GM08714 (cell line): ENCODE measurements around the gene SND1.

Experiments used
- H3K4me3 ChIP-seq: fragments of 200-500 bp; sonication (Bioruptor generic); 2 replicates; pipeline ENCODE4 v1.5.1; 2014; ENCODE audit warnings: mild to moderate bottlenecking, low read length, inconsistent platforms
- ZNF274 ChIP-seq: IDR thresholded peaks from 2 replicates; pipeline ENCODE4 v1.6.1; 2012; ENCODE audit warnings: mild to moderate bottlenecking, low read depth, low read length

SND1 gene

DNA sequence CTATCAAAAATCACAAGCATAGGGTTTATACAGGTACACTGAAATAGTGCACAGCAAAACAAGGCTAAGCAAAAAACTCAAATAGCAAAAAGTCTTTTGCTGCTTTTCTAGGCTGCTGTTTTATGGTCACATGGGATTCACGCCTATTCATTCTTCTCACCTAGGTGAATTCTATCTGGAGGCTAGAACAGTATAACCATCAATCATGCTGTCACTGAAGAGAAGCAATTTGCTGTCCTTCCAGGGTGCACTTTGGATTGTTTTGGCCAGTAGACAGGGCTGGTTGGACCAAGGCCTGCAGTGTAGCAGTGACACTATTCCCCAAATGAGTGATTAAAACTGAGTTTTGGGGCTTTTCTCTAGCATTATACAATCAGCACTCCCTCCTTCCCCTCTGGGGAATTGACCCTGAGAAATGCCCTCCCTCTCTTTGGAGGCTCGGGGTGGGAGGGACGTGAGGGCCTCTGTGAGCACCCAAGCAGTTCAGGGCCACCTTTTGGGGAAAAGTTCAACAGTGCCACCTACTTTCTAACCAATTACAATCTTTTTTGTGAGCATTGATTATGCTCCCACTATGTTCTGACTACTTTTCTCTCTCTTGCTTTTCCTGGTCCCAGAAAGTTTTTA is 16.2 kb upstream of the SND1 start:
- TF ChIP-seq ZNF274, result no peak
- no peak overlapping the region for H3K4me3 ChIP-seq

GRCh38 chr7:127638197-127638596 is 13.8 kb upstream of the SND1 start:
- no peak for TF ChIP-seq ZNF274
- H3K4me3 ChIP-seq, result no peak overlapping the region

DNA sequence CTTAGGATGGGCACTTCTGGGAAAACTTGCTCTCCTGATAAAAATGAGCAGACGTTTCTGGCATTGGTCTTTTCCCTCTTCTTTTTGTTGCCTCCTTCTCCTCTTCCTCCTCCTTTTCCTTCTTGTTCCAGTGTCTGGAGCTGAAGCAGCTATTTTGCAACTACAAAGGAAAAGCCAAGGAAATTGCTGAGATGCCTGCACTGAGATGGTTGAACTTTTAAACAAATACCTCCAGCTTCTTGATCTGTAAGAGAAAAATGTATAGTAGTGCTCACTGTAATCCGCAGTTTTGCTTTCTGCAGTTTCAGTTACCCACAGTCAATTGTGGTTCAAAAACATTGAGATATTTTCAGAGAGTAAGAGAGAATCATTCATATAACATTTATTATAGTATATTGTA is 7.5 kb upstream of the SND1 start:
- no peak for TF ChIP-seq ZNF274
- H3K4me3 ChIP-seq, result no peak overlapping the region

DNA sequence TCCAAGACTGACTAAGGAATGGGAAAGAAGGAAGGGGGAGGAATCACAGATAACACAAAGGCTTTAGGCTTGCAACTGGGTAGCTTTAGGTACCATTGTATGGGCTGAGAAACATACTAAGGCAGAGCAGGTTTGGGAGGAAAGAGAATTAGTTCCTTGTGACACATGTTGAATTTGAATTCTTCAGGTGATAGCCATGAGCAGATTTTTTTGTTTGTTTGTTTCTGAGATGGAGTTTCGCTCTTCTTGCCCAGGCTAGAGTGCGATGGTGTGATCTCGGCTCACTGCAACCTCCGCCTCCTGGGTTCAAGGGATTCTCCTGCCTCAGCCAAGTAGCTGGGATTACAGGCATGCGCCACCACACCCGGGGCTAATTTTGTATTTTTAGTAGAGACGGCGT is 4.4 kb upstream of the SND1 start:
- TF ChIP-seq ZNF274, result no peak
- no peak overlapping the region for H3K4me3 ChIP-seq

GRCh38 chr7:127648986-127649385 is 3.0 kb upstream of the SND1 start:
- no peak for TF ChIP-seq ZNF274
- H3K4me3 ChIP-seq, result no peak overlapping the region

GRCh38 chr7:127650847-127651555 is 993 bp upstream of the SND1 start:
- peak overlapping the region; percentile 74 for H3K4me3 ChIP-seq
- TF ChIP-seq ZNF274, result no peak

GRCh38 chr7:127652333-127653248 is 597 bp downstream of the SND1 start:
- TF ChIP-seq ZNF274, result no peak
- peak overlapping the region; percentile 90 for H3K4me3 ChIP-seq

GRCh38 chr7:127653396-127653795 is 1.4 kb downstream of the SND1 start:
- peak overlapping the region; percentile 90 for H3K4me3 ChIP-seq
- no peak for TF ChIP-seq ZNF274

- TF ChIP-seq ZNF274, result no peak
- peak overlapping the region; percentile 40 for H3K4me3 ChIP-seq
Observed at GRCh38 chr7:127654404-127655394, 2.7 kb downstream of the SND1 start.

GRCh38 chr7:127655720-127656119 is 3.7 kb downstream of the SND1 start:
- H3K4me3 ChIP-seq, result no peak overlapping the region
- TF ChIP-seq ZNF274, result no peak

DNA sequence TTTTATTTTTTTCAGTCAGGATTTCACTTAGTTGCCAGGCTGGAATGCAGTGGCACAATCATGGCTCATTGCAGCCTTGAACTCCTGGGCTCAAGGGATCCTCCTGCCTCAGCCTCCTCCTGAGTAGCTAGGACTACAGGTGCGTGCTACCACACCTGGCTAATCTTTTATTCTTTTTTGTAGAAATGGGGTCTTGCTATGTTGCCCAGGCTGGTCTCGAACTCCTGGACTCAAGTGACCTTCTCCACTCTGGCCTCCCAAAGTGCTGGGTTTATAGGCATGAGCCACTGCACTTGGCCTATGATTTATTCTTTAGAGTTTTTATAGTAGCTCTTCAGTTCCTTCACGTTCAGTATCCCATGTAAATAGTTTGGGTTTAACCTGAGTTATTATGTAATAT is 5.5 kb downstream of the SND1 start:
- no peak overlapping the region for H3K4me3 ChIP-seq
- no peak for TF ChIP-seq ZNF274

- TF ChIP-seq ZNF274, result no peak
- H3K4me3 ChIP-seq, result no peak overlapping the region
Observed at GRCh38 chr7:127658970-127659630, 7.1 kb downstream of the SND1 start.

DNA sequence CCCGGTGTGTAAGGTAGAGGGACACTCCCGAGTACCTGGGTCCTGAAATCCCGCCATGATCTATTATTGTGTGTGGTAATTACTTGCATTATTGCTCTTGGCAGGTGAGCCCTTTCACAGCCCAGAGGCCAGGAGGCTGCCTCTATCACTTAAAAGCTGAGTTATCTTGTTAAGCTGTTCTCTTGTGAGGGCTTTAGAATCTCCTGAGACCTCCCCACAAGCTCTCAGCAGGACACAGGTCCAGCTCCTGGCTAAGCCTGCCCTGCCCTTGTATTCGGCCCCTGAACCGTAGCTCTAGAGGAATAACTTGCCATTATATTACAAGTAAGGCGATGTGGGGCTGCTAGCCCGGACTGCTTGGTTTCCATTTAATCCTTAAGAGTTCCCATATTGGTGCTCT is 13.9 kb downstream of the SND1 start:
- no peak for TF ChIP-seq ZNF274
- no peak overlapping the region for H3K4me3 ChIP-seq
